ENCODE results near the gene PRRC1. TPM values are rescaled to one million over a fixed set of nuclear protein-coding genes. Genes with fewer than 3 reads are reported as not detected.

The PRRC1 gene
- total RNA-seq, 1 donor from 2014 or later = 56.9 TPM

- Mint-ChIP-seq H3K9me3 (no peaks in the 10 kb centered on the region), H3K36me3 (ENCODE audit: low read depth) (peaks cover 40% of the 10 kb centered on the region), H3K4me3 (ENCODE audit: low read depth) (no peak overlapping the region)
Observed at GRCh38 chr5:127551410-127552041, 34.1 kb downstream of the PRRC1 start.

GRCh38 chr5:127555826-127556225 lies 38.4 kb downstream of the PRRC1 start:
- Mint-ChIP-seq H3K9me3 (no peaks in the 10 kb centered on the region), H3K4me3 (ENCODE audit: low read depth) (no peak overlapping the region), H3K27ac (no peak overlapping the region), H3K4me1 (ENCODE audit: low read depth) (no peaks in the 10 kb centered on the region), H3K36me3 (ENCODE audit: low read depth) (peaks cover 21% of the 10 kb centered on the region), H3K27me3 (ENCODE audit: low read depth) (no peaks in the 10 kb centered on the region)
- DNase-seq (ENCODE audit: low spot score) = no peak
- intact Hi-C loops (cut with micrococcal nuclease) = no loop called here

More at GRCh38 chr5:127551410-127552041, 34.1 kb downstream of the PRRC1 start:
- no peaks in the 10 kb centered on the region for H3K4me1 Mint-ChIP-seq (ENCODE audit: low read depth)
- DNase-seq (ENCODE audit: low spot score) = no peak
- H3K27ac Mint-ChIP-seq = no peak overlapping the region
- intact Hi-C loops (cut with micrococcal nuclease) = no loop called here
- no peaks in the 10 kb centered on the region for H3K27me3 Mint-ChIP-seq (ENCODE audit: low read depth)

- Mint-ChIP-seq H3K4me3 (ENCODE audit: low read depth) (no peak overlapping the region), H3K36me3 (ENCODE audit: low read depth) (peaks cover 18% of the 10 kb centered on the region), H3K27ac (no peak overlapping the region), H3K27me3 (ENCODE audit: low read depth) (no peaks in the 10 kb centered on the region), H3K4me1 (ENCODE audit: low read depth) (no peaks in the 10 kb centered on the region), H3K9me3 (no peaks in the 10 kb centered on the region)
- no peak for DNase-seq (ENCODE audit: low spot score)
- intact Hi-C loops (cut with micrococcal nuclease) = no loop called here
Observed at GRCh38 chr5:127556609-127557334, 39.3 kb downstream of the PRRC1 start.

- peaks cover 9% of the 10 kb centered on the region for H3K36me3 Mint-ChIP-seq (ENCODE audit: low read depth)
- H3K4me3 Mint-ChIP-seq (ENCODE audit: low read depth) = no peak overlapping the region
- peaks cover 2% of the 10 kb centered on the region for H3K27me3 Mint-ChIP-seq (ENCODE audit: low read depth)
- no peak for DNase-seq (ENCODE audit: low spot score)
- no peak overlapping the region for H3K27ac Mint-ChIP-seq
- no peaks in the 10 kb centered on the region for H3K9me3 Mint-ChIP-seq
- no peaks in the 10 kb centered on the region for H3K4me1 Mint-ChIP-seq (ENCODE audit: low read depth)
- intact Hi-C loops (cut with micrococcal nuclease) = no loop called here
Observed at GRCh38 chr5:127558273-127558672, 40.8 kb downstream of the PRRC1 start.

- intact Hi-C loops (cut with micrococcal nuclease) = loop anchor here (10.0 kb wide), 2 partner anchors 524 to 1114 kb away; partner anchors contain the start of gene SLC12A2
- Mint-ChIP-seq H3K27me3 (ENCODE audit: low read depth) (peaks cover 10% of the 10 kb centered on the region), H3K4me1 (ENCODE audit: low read depth) (peaks cover 5% of the 10 kb centered on the region), H3K27ac (no peak overlapping the region), H3K9me3 (no peaks in the 10 kb centered on the region), H3K36me3 (ENCODE audit: low read depth) (no peaks in the 10 kb centered on the region), H3K4me3 (ENCODE audit: low read depth) (no peak overlapping the region)
- DNase-seq (ENCODE audit: low spot score) = no peak
Observed at GRCh38 chr5:127561254-127561653, 43.8 kb downstream of the PRRC1 start.

DNA sequence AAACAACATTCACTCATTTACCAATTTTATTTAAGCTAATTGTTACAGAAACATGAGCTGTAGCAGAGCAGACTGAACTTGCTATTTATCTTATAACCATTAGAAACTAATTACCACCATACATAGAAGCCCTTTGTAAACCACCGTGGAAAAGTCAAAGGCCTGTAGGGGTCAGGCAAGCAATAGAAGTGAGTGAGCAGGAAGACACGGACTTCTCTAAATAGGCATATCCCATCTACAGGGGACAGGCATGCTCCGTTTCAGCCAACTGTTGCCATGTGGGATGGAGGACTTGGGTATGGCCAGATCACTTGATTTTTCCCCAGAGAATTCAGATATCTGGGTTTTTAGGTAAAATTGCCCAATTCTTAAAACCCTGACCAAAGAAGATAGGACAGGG lies 44.8 kb downstream of the PRRC1 start:
- no peak overlapping the region for H3K4me3 Mint-ChIP-seq (ENCODE audit: low read depth)
- no peak for DNase-seq (ENCODE audit: low spot score)
- no peaks in the 10 kb centered on the region for H3K9me3 Mint-ChIP-seq
- peaks cover 14% of the 10 kb centered on the region for H3K27me3 Mint-ChIP-seq (ENCODE audit: low read depth)
- no peak overlapping the region for H3K27ac Mint-ChIP-seq
- intact Hi-C loops (cut with micrococcal nuclease) = loop anchor here (10.0 kb wide), 2 partner anchors 523 to 1113 kb away; partner anchors contain the start of gene SLC12A2
- H3K4me1 Mint-ChIP-seq (ENCODE audit: low read depth) = peaks cover 5% of the 10 kb centered on the region
- H3K36me3 Mint-ChIP-seq (ENCODE audit: low read depth) = no peaks in the 10 kb centered on the region

DNA sequence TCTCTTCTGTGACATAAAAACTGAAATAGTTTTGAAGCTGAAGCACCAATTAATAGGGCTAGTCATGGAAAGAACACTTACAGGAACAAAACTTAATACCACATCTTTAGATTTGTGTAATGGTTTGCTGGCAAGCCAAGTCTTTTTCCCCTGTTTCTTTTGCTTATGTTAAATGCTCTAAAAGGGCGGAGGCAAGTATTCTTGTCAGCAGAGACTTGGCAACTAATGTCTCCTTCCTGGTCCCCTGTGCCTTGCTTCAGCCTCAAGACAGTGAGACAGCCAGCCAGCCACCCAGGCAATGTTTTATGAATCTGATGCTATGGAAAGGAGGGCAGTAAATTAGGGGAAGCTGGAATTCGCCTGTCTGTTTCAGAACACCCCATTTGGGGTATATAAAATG lies 45.7 kb downstream of the PRRC1 start:
- peaks cover 18% of the 10 kb centered on the region for H3K27me3 Mint-ChIP-seq (ENCODE audit: low read depth)

DNA sequence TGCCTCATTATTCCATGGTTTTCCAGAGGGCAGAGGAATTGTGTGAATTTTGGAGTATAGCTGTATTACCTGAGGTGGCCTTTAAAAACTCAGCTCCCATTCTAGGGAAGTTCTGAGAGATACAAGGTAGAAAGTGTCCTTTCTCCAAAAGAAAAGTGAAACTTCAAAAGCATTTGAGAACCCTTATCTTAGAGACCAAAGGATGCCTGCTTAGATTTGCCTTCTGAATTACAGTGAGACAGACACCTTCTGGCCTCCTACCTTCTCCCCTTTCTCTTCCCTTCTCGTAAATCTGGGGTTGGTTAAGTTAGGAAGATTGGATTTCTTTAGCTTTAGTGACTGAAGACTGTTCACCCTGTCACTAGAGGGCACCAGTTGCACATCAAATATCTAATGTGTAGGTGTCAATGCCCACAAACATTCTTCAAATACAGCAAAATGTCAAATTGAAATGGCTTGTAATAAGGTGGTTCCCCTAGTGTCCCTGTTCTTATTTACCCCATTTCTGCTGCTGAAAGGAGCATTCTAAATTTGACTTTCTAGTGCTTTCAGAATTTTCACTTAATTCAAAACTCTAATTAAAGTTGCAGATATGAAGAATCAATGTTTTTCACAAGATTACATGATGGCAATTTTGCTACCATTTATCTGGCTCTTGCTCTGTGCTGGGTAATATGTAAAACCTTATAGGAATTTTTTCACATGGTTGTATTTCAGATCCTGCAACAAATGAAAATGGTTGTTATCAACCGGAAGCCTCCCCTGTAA lies 46.7 kb downstream of the PRRC1 start:
- Mint-ChIP-seq H3K4me3 (ENCODE audit: low read depth) (no peak overlapping the region), H3K27me3 (ENCODE audit: low read depth) (peaks cover 18% of the 10 kb centered on the region), H3K27ac (no peak overlapping the region), H3K4me1 (ENCODE audit: low read depth) (peaks cover 7% of the 10 kb centered on the region), H3K36me3 (ENCODE audit: low read depth) (no peaks in the 10 kb centered on the region), H3K9me3 (no peaks in the 10 kb centered on the region)
- intact Hi-C loops (cut with micrococcal nuclease) = loop anchor here (1.0 to 10.0 kb wide), 3 partner anchors 521 to 1111 kb away; partner anchors contain the start of gene SLC12A2
- DNase-seq (ENCODE audit: low spot score) = no peak

More for the DNA sequence above, 45.7 kb downstream of the PRRC1 start:
- H3K9me3 Mint-ChIP-seq = no peaks in the 10 kb centered on the region
- H3K4me3 Mint-ChIP-seq (ENCODE audit: low read depth) = no peak overlapping the region
- H3K4me1 Mint-ChIP-seq (ENCODE audit: low read depth) = peaks cover 6% of the 10 kb centered on the region
- no peak for DNase-seq (ENCODE audit: low spot score)
- H3K27ac Mint-ChIP-seq = no peak overlapping the region
- no peaks in the 10 kb centered on the region for H3K36me3 Mint-ChIP-seq (ENCODE audit: low read depth)
- intact Hi-C loops (cut with micrococcal nuclease) = loop anchor here (10.0 kb wide), 2 partner anchors 522 to 1112 kb away; partner anchors contain the start of gene SLC12A2

GRCh38 chr5:127565586-127566270 lies 48.3 kb downstream of the PRRC1 start:
- peaks cover 7% of the 10 kb centered on the region for H3K4me1 Mint-ChIP-seq (ENCODE audit: low read depth)
- no peaks in the 10 kb centered on the region for H3K36me3 Mint-ChIP-seq (ENCODE audit: low read depth)
- DNase-seq (ENCODE audit: low spot score) = no peak
- H3K27ac Mint-ChIP-seq = no peak overlapping the region
- intact Hi-C loops (cut with micrococcal nuclease) = loop anchor here (10.0 kb wide), 2 partner anchors 519 to 1109 kb away; partner anchors contain the start of gene SLC12A2
- no peaks in the 10 kb centered on the region for H3K9me3 Mint-ChIP-seq
- peaks cover 18% of the 10 kb centered on the region for H3K27me3 Mint-ChIP-seq (ENCODE audit: low read depth)
- no peak overlapping the region for H3K4me3 Mint-ChIP-seq (ENCODE audit: low read depth)

GRCh38 chr5:127567026-127567768 lies 49.8 kb downstream of the PRRC1 start:
- no peak for DNase-seq (ENCODE audit: low spot score)
- peaks cover 7% of the 10 kb centered on the region for H3K4me1 Mint-ChIP-seq (ENCODE audit: low read depth)
- no peaks in the 10 kb centered on the region for H3K36me3 Mint-ChIP-seq (ENCODE audit: low read depth)
- H3K27ac Mint-ChIP-seq = no peak overlapping the region
- intact Hi-C loops (cut with micrococcal nuclease) = loop anchor here (10.0 kb wide), 2 partner anchors 518 to 1108 kb away; partner anchors contain the start of gene SLC12A2
- H3K9me3 Mint-ChIP-seq = no peaks in the 10 kb centered on the region
- peaks cover 18% of the 10 kb centered on the region for H3K27me3 Mint-ChIP-seq (ENCODE audit: low read depth)
- no peak overlapping the region for H3K4me3 Mint-ChIP-seq (ENCODE audit: low read depth)

DNA sequence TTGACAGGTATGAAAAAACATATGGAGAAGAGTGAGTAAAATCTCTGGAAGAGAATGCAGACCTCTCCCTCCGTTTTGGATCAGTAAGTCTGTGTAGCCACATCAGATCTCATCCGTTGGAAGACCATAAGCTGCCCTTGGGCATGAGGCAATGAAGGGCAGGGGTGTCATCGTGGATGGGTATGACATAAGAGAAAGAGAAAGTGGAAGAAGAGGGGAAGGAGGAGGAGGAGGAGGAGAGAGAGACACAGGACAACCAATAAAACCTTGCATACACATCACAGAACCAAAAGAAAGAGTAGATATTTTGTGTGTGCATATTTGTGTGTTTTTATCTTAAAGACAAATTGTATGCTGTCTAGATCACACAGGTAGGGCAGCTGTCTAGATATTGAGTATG lies 50.7 kb downstream of the PRRC1 start:
- peaks cover 3% of the 10 kb centered on the region for H3K9me3 Mint-ChIP-seq
- peaks cover 16% of the 10 kb centered on the region for H3K27me3 Mint-ChIP-seq (ENCODE audit: low read depth)
- no peaks in the 10 kb centered on the region for H3K36me3 Mint-ChIP-seq (ENCODE audit: low read depth)
- intact Hi-C loops (cut with micrococcal nuclease) = loop anchor here (10.0 kb wide), 2 partner anchors 517 to 1107 kb away; partner anchors contain the start of gene SLC12A2
- no peak for DNase-seq (ENCODE audit: low spot score)
- no peak overlapping the region for H3K27ac Mint-ChIP-seq
- no peak overlapping the region for H3K4me3 Mint-ChIP-seq (ENCODE audit: low read depth)
- peaks cover 8% of the 10 kb centered on the region for H3K4me1 Mint-ChIP-seq (ENCODE audit: low read depth)
